Activated CD4-positive, CD25-positive, alpha-beta regulatory T cell (primary cell): Measurements from ENCODE around the gene GCGR.
"Not testable (repeated sequence)": the region's sequence is repeated elsewhere in the genome, so short reads cannot be mapped to it uniquely, and the experiment has no call there.

Source experiments
- DNase-seq, 4 experiments: peaks; one replicate each; lab custom pipeline; 2025; lab: John Stamatoyannopoulos, UW

GCGR gene

GRCh38 chr17:81832608-81833159 is 28.7 kb downstream of the GCGR start:
- DNase-seq = peak in 1 of 4 experiments; percentile 34

- DNase-seq = peak; percentile 89 to 92 (median 90)
Measured at GRCh38 chr17:81833160-81833920, 29.4 kb downstream of the GCGR start, which contains the start of gene MCRIP1. TSS of gene MCRIP1 (minus strand) at chr17:81833291. CDS start at chr17:81824506, 8,785 bp downstream.

GRCh38 chr17:81833921-81834830 is 30.2 kb downstream of the GCGR start:
- no peak for DNase-seq

- DNase-seq = no peak
Measured at GRCh38 chr17:81834831-81835267, 30.9 kb downstream of the GCGR start, which contains the start of gene PPP1R27. TSS of gene PPP1R27 (minus strand) at chr17:81835050. CDS start at chr17:81834953, 97 bp downstream.

- DNase-seq = no peak
Measured at GRCh38 chr17:81837641-81838040, 33.7 kb downstream of the GCGR start.

- no peak for DNase-seq
Measured at GRCh38 chr17:81838753-81839255, 34.9 kb downstream of the GCGR start.

GRCh38 chr17:81839301-81839700 is 35.4 kb downstream of the GCGR start:
- DNase-seq = no peak

- DNase-seq = not testable (repeated sequence)
Measured at GRCh38 chr17:81840059-81840458, 36.1 kb downstream of the GCGR start.

- no peak for DNase-seq
Measured at GRCh38 chr17:81840826-81841778, 37.2 kb downstream of the GCGR start.

GRCh38 chr17:81841866-81842265 is 37.9 kb downstream of the GCGR start:
- DNase-seq = no peak

- DNase-seq = no peak
Measured at GRCh38 chr17:81842378-81842724, 38.4 kb downstream of the GCGR start.

- no peak for DNase-seq
Measured at GRCh38 chr17:81842725-81843504, 39.0 kb downstream of the GCGR start.

- no peak for DNase-seq
Measured at GRCh38 chr17:81843713-81844326, 39.9 kb downstream of the GCGR start.

- no peak for DNase-seq
Measured at GRCh38 chr17:81844327-81844851, 40.4 kb downstream of the GCGR start.

GRCh38 chr17:81844887-81845286 is 40.9 kb downstream of the GCGR start:
- no peak for DNase-seq

- no peak for DNase-seq
Measured at GRCh38 chr17:81845361-81845760, 41.4 kb downstream of the GCGR start.

GRCh38 chr17:81845881-81846742 is 42.2 kb downstream of the GCGR start:
- no peak for DNase-seq
